Measurements from ENCODE around the gene GCGR. TPM values are rescaled to one million over a fixed set of nuclear protein-coding genes. Genes with fewer than 3 reads are reported as not detected.

The GCGR gene
- polyA plus RNA-seq, 1 donor from 2014 or later: not detected

- H3K36me3 ChIP-seq (ENCODE audit: insufficient read depth, low read length): no peaks in the 10 kb centered on the region
- H3K9me2 ChIP-seq (ENCODE audit: insufficient read depth, low read length): no peaks in the 10 kb centered on the region
- no peak overlapping the region for H3K4me2 ChIP-seq (ENCODE audit: low read length)
- no peak for TF ChIP-seq SMC3 (conservative IDR thresholded peaks at IDR 0.05; ENCODE audit: poor library complexity)
- TF ChIP-seq RAD21 (conservative IDR thresholded peaks at IDR 0.05): no peak
- no peak for TF ChIP-seq MXI1 (conservative IDR thresholded peaks at IDR 0.05; ENCODE audit: poor library complexity, severe bottlenecking)
- no peak for TF ChIP-seq EZH2 (IDR thresholded peaks at IDR 0.05; ENCODE audit: borderline replicate concordance, insufficient read depth, low read length, poor library complexity, severe bottlenecking)
- no peak for TF ChIP-seq POLR2AphosphoS5 (IDR thresholded peaks at IDR 0.05)
- TF ChIP-seq EP300 (conservative IDR thresholded peaks at IDR 0.05; ENCODE audit: poor library complexity, severe bottlenecking): no peak
- TF ChIP-seq CTCF (IDR thresholded peaks at IDR 0.05; ENCODE audit: poor library complexity, severe bottlenecking): no peak
- TF ChIP-seq TAF1 (IDR thresholded peaks at IDR 0.05; ENCODE audit: low read depth): no peak
- TF ChIP-seq REST (IDR thresholded peaks at IDR 0.05; ENCODE audit: borderline replicate concordance): no peak
- H2AFZ ChIP-seq (ENCODE audit: low read depth, low read length): no peak overlapping the region
- H3F3A ChIP-seq (ENCODE audit: insufficient read depth, low read length, poor library complexity, severe bottlenecking): no peaks in the 10 kb centered on the region
- H3K9ac ChIP-seq (ENCODE audit: low read length): no peak overlapping the region
- no peak overlapping the region for H3K4me3 ChIP-seq (ENCODE audit: low read length)
- no peaks in the 10 kb centered on the region for H3K9me3 ChIP-seq (ENCODE audit: low read length)
- H3K27ac ChIP-seq (ENCODE audit: low read length): no peak overlapping the region
- no peaks in the 10 kb centered on the region for H4K20me1 ChIP-seq (ENCODE audit: insufficient read depth)
- H3K27me3 ChIP-seq (ENCODE audit: insufficient read depth, low read depth, low read length): peaks cover 9% of the 10 kb centered on the region
- no peaks in the 10 kb centered on the region for H3K79me2 ChIP-seq (replicated peaks; ENCODE audit: insufficient read depth, low read length)
These were observed 8.0 kb downstream of the GCGR start for GRCh38 chr17:81811705-81812570.

GRCh38 chr17:81812571-81813370 lies 8.8 kb downstream of the GCGR start:
- Histone ChIP-seq H3K4me2 (ENCODE audit: low read length) (no peak overlapping the region), H3K79me2 (replicated peaks; ENCODE audit: insufficient read depth, low read length) (no peaks in the 10 kb centered on the region), H3F3A (ENCODE audit: insufficient read depth, low read length, poor library complexity, severe bottlenecking) (no peaks in the 10 kb centered on the region), H3K9ac (ENCODE audit: low read length) (no peak overlapping the region), H3K36me3 (ENCODE audit: insufficient read depth, low read length) (no peaks in the 10 kb centered on the region), H3K9me3 (ENCODE audit: low read length) (no peaks in the 10 kb centered on the region), H2AFZ (ENCODE audit: low read depth, low read length) (no peak overlapping the region), H3K4me3 (ENCODE audit: low read length) (no peak overlapping the region), H3K27me3 (ENCODE audit: insufficient read depth, low read depth, low read length) (peaks cover 5% of the 10 kb centered on the region), H3K27ac (ENCODE audit: low read length) (no peak overlapping the region), H4K20me1 (ENCODE audit: insufficient read depth) (no peaks in the 10 kb centered on the region), H3K9me2 (ENCODE audit: insufficient read depth, low read length) (no peaks in the 10 kb centered on the region)
- TF ChIP-seq CTCF (IDR thresholded peaks at IDR 0.05; ENCODE audit: poor library complexity, severe bottlenecking) (no peak), TAF1 (IDR thresholded peaks at IDR 0.05; ENCODE audit: low read depth) (no peak), SMC3 (conservative IDR thresholded peaks at IDR 0.05; ENCODE audit: poor library complexity) (no peak), RAD21 (conservative IDR thresholded peaks at IDR 0.05) (no peak), REST (IDR thresholded peaks at IDR 0.05; ENCODE audit: borderline replicate concordance) (no peak), MXI1 (conservative IDR thresholded peaks at IDR 0.05; ENCODE audit: poor library complexity, severe bottlenecking) (no peak), EP300 (conservative IDR thresholded peaks at IDR 0.05; ENCODE audit: poor library complexity, severe bottlenecking) (no peak), EZH2 (IDR thresholded peaks at IDR 0.05; ENCODE audit: borderline replicate concordance, insufficient read depth, low read length, poor library complexity, severe bottlenecking) (no peak), POLR2AphosphoS5 (IDR thresholded peaks at IDR 0.05) (no peak)
